ENCODE results near the gene EPHA10.

- TF ChIP-seq POLR2A (IDR thresholded peaks at IDR 0.05; ENCODE audit: low read length) (no peak), GATA1 (IDR thresholded peaks at IDR 0.05; ENCODE audit: low read depth, low read length) (no peak)
Measured at GRCh38 chr1:37741130-37741529, 23.8 kb downstream of the EPHA10 start.

Measured in erythroblast (primary cell).